Natural killer cell (primary cell): ENCODE measurements around the gene NHS. TPM values are rescaled to one million over a fixed set of nuclear protein-coding genes. Genes with fewer than 3 reads are reported as not detected.

Experiments
- ATAC-seq, 3 donors: fragments of 150-1000 bp in 2 of 3; fragments of 200-7000 bp in 1 of 3; cut with Tn5 transposase; 1 replicate in 1 of 3; 2 replicates in 2 of 3; pipeline ENCODE4 v1.10.0; 2021; ENCODE audit warnings: mild to moderate bottlenecking in 2 of 3, moderate library complexity in 2 of 3
- DNase-seq, 2 donors: peaks; one replicate each; pipeline versions ENCODE4 v3.0.0 to v3.0.0-alpha.2; 2013 to 2021; ENCODE audit warnings: mixed read lengths in 1 of 2
- H3K27ac ChIP-seq: one replicate; pipeline ENCODE4 v1.5.1; 2013; ENCODE audit warnings: mild to moderate bottlenecking, low read length
- H3K27me3 ChIP-seq: one replicate; pipeline ENCODE4 v1.6.1; 2013; ENCODE audit warnings: low read length; ENCODE audit not compliant: control insufficient read depth, insufficient read depth
- H3K36me3 ChIP-seq: one replicate; pipeline ENCODE4 v1.6.1; 2013; ENCODE audit warnings: low read length; ENCODE audit not compliant: control insufficient read depth, insufficient read depth
- H3K4me1 ChIP-seq: one replicate; pipeline ENCODE4 v1.6.1; 2013; ENCODE audit warnings: low read length; ENCODE audit not compliant: control insufficient read depth, insufficient read depth
- H3K4me3 ChIP-seq: one replicate; pipeline ENCODE4 v1.5.1; 2013; ENCODE audit warnings: low read length
- H3K9me3 ChIP-seq: one replicate; pipeline ENCODE4 v1.6.1; 2013; ENCODE audit warnings: low read length; ENCODE audit not compliant: control insufficient read depth, insufficient read depth
- H3K27ac Mint-ChIP-seq, 2 donors: one replicate each; pipeline ENCODE4 v1.8.0; 2022; ENCODE audit warnings: mild to moderate bottlenecking in 2 of 2, mixed read lengths in 2 of 2, moderate library complexity in 1 of 2
- H3K27me3 Mint-ChIP-seq, 2 donors: one replicate each; pipeline ENCODE4 v1.8.0; 2022; ENCODE audit warnings: low read depth in 2 of 2, mixed read lengths in 2 of 2
- H3K36me3 Mint-ChIP-seq: one replicate; pipeline ENCODE4 v1.8.0; 2022; ENCODE audit warnings: mixed read lengths
- H3K4me1 Mint-ChIP-seq, 2 donors: one replicate each; pipeline ENCODE4 v1.8.0; 2022; ENCODE audit warnings: mixed read lengths in 2 of 2
- H3K4me3 Mint-ChIP-seq: one replicate; pipeline ENCODE4 v1.8.0; 2022; ENCODE audit warnings: mild to moderate bottlenecking, moderate library complexity, mixed read lengths
- H3K9me3 Mint-ChIP-seq, 2 donors: one replicate each; pipeline ENCODE4 v1.8.0; 2022; ENCODE audit warnings: mixed read lengths in 2 of 2
- WGBS: methylation state at CpG from one replicate; pipeline ENCODE4 v1.1.7; 2013; ENCODE audit warnings: missing lambda C conversion rate; ENCODE audit not compliant: insufficient coverage; 5-methylcytosine and 5-hydroxymethylcytosine counted together
- intact Hi-C: fragments of 100-400 bp; cut with micrococcal nuclease; formaldehyde crosslinking; loops from one replicate; pipeline ENCODE4 v1.14.2; 2022
- total RNA-seq, 4 donors: library from RNA; stranded (reverse); fragments of 120-200 nt in 1 of 4; gene quantifications; one replicate each; pipeline versions ENCODE4 v1.2.3 to v1.2.4, GENCODE V29; 2013 to 2022
- TF ChIP-seq, protein P1 (sequence below): fragments of 200-600 bp; IDR thresholded peaks from one replicate; pipeline ENCODE4 v1.8.0; 2022; ENCODE audit warnings: antibody characterized with exemption

Gene NHS
- total RNA-seq, 3 donors from 2014 or later (not counting 1 experiment from before 2014, with no cell fraction given), result 0.05 to 0.28 TPM; not detected in 1

DNA sequence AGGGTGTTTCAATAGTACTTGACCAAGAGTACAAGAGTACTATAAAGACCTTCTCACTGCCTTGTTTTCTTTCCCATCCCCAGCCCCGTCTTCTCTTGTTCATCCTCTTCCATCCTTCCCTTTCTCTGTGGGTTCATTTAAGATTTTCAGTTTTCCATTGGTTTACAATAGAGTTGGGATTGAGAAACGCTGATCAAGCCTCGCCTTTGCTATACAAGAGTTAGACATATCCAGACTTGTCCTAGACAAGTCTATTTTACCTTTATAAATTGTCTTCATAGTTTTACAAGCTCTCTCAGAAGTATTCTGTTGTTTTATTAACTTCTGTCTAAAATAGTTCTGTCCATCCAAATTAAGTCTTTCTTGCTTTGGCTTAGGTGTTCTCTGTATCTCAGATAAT is 332.7 kb downstream of the NHS start:
- Histone ChIP-seq H3K4me3 (no peak overlapping the region), H3K27ac (no peak overlapping the region), H3K9me3 (no peaks in the 10 kb centered on the region), H3K4me1 (no peaks in the 10 kb centered on the region), H3K27me3 (no peaks in the 10 kb centered on the region), H3K36me3 (no peaks in the 10 kb centered on the region)
- no CpG with 5 or more reads among the region's 3 CpGs for WGBS
- TF ChIP-seq, protein P1, sequence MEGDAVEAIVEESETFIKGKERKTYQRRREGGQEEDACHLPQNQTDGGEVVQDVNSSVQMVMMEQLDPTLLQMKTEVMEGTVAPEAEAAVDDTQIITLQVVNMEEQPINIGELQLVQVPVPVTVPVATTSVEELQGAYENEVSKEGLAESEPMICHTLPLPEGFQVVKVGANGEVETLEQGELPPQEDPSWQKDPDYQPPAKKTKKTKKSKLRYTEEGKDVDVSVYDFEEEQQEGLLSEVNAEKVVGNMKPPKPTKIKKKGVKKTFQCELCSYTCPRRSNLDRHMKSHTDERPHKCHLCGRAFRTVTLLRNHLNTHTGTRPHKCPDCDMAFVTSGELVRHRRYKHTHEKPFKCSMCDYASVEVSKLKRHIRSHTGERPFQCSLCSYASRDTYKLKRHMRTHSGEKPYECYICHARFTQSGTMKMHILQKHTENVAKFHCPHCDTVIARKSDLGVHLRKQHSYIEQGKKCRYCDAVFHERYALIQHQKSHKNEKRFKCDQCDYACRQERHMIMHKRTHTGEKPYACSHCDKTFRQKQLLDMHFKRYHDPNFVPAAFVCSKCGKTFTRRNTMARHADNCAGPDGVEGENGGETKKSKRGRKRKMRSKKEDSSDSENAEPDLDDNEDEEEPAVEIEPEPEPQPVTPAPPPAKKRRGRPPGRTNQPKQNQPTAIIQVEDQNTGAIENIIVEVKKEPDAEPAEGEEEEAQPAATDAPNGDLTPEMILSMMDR, result no peak
- Mint-ChIP-seq H3K36me3 (no peaks in the 10 kb centered on the region), H3K4me1 (no peaks in the 10 kb centered on the region), H3K4me3 (no peak overlapping the region), H3K27me3 (peaks cover 6 to 20% of the 10 kb centered on the region in 2 donors), H3K9me3 (no peaks in the 10 kb centered on the region), H3K27ac (no peak overlapping the region)
- ATAC-seq, result no peak
- no peak for DNase-seq
- intact Hi-C loops, result no loop called here

GRCh38 chrX:17710871-17711301 is 335.9 kb downstream of the NHS start:
- TF ChIP-seq, protein P1, result no peak
- intact Hi-C loops, result no loop called here

DNA sequence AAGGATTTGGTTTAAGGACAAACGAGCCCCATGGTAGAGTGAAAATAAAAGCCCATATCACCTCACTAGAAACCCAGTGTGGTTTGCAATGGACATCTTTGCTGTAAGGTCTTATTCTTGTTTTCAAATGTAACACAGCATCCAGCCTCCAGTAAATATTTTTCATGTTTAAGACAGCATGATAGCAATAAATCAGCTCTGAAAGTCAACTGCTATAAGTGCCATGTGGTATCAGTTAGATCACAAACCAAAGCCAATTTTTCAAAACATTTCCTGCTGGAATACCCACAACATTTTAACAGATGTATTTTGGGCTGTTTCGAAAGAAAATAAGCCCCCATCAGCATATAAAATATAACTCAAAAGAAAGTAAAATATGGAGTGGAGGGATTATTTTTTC is 338.3 kb downstream of the NHS start:
- Histone ChIP-seq H3K27ac (no peak overlapping the region), H3K4me3 (no peak overlapping the region), H3K9me3 (no peaks in the 10 kb centered on the region), H3K4me1 (no peaks in the 10 kb centered on the region), H3K36me3 (no peaks in the 10 kb centered on the region), H3K27me3 (no peaks in the 10 kb centered on the region)
- no peaks in the 10 kb centered on the region for H3K36me3 Mint-ChIP-seq
- no CpG with 5 or more reads among the region's 2 CpGs for WGBS
- H3K4me1 Mint-ChIP-seq, result no peaks in the 10 kb centered on the region
- intact Hi-C loops, result no loop called here
- peaks cover 7 to 25% of the 10 kb centered on the region in 2 donors for H3K27me3 Mint-ChIP-seq
- no peak overlapping the region for H3K27ac Mint-ChIP-seq
- H3K9me3 Mint-ChIP-seq, result no peaks in the 10 kb centered on the region
- no peak for DNase-seq
- H3K4me3 Mint-ChIP-seq, result no peak overlapping the region
- TF ChIP-seq, protein P1, result no peak
- ATAC-seq, result no peak

More at GRCh38 chrX:17710871-17711301, 335.9 kb downstream of the NHS start:
- Histone ChIP-seq H3K27me3 (no peaks in the 10 kb centered on the region), H3K27ac (no peak overlapping the region), H3K9me3 (no peaks in the 10 kb centered on the region), H3K4me3 (no peak overlapping the region), H3K4me1 (no peaks in the 10 kb centered on the region), H3K36me3 (no peaks in the 10 kb centered on the region)
- H3K36me3 Mint-ChIP-seq, result no peaks in the 10 kb centered on the region
- no peaks in the 10 kb centered on the region for H3K9me3 Mint-ChIP-seq
- no peak overlapping the region for H3K4me3 Mint-ChIP-seq
- DNase-seq (no peak), ATAC-seq (no peak)
- H3K27me3 Mint-ChIP-seq, result peaks cover 6 to 28% of the 10 kb centered on the region in 2 donors
- no peaks in the 10 kb centered on the region for H3K4me1 Mint-ChIP-seq
- 67% methylated on average over 1 of the region's 1 CpG for WGBS
- H3K27ac Mint-ChIP-seq, result no peak overlapping the region

- Histone ChIP-seq H3K9me3 (no peaks in the 10 kb centered on the region), H3K36me3 (no peaks in the 10 kb centered on the region), H3K4me1 (no peaks in the 10 kb centered on the region), H3K27me3 (no peaks in the 10 kb centered on the region), H3K27ac (no peak overlapping the region), H3K4me3 (no peak overlapping the region)
- no peak overlapping the region for H3K4me3 Mint-ChIP-seq
- DNase-seq, result no peak
- peaks cover 12 to 36% of the 10 kb centered on the region in 2 donors for H3K27me3 Mint-ChIP-seq
- H3K9me3 Mint-ChIP-seq, result peaks cover 0 to 2% of the 10 kb centered on the region in 2 donors
- H3K27ac Mint-ChIP-seq, result no peak overlapping the region
- no peaks in the 10 kb centered on the region for H3K4me1 Mint-ChIP-seq
- ATAC-seq, result no peak
- H3K36me3 Mint-ChIP-seq, result no peaks in the 10 kb centered on the region
- TF ChIP-seq, protein P1, result no peak
- intact Hi-C loops, result no loop called here
These were observed 343.7 kb downstream of the NHS start for GRCh38 chrX:17718649-17719165.
